Spleen (tissue), 13 donors: ENCODE data around the gene REC8. TPM values are rescaled to one million over a fixed set of nuclear protein-coding genes. Genes with fewer than 3 reads are reported as not detected.

Experiments used
- DNase-seq: peaks from one replicate; pipeline ENCODE4 v3.0.0-alpha.2; 2020
- H3K27ac ChIP-seq, 8 donors: fragments of 200-600 bp; sonication (generic) in 7 of 8; 1 replicate in 4 of 8; 2 replicates in 4 of 8; pipeline versions ENCODE4 v1.5.0 to v1.8.0; 2016 to 2021; ENCODE audit warnings: inconsistent platforms in 4 of 8, mild to moderate bottlenecking in 4 of 8, moderate library complexity in 1 of 8
- H3K27me3 ChIP-seq, 7 donors: fragments of 200-600 bp; sonication (generic) in 6 of 7; replicated peaks in 1 of 7; 1 replicate in 4 of 7; 2 replicates in 3 of 7; pipeline versions ENCODE4 v1.5.0 to v1.8.0; 2016 to 2021; ENCODE audit warnings: inconsistent platforms in 3 of 7, mild to moderate bottlenecking in 1 of 7
- H3K36me3 ChIP-seq, 6 donors: fragments of 200-600 bp; sonication (generic) in 5 of 6; 1 replicate in 4 of 6; 2 replicates in 2 of 6; pipeline versions ENCODE4 v1.5.0 to v1.8.0; 2016 to 2021; ENCODE audit warnings: inconsistent platforms in 2 of 6
- H3K4me1 ChIP-seq, 6 donors: fragments of 200-600 bp; sonication (generic) in 5 of 6; 1 replicate in 3 of 6; 2 replicates in 3 of 6; pipeline versions ENCODE4 v1.5.0 to v1.8.0; 2016 to 2021; ENCODE audit warnings: inconsistent platforms in 3 of 6
- H3K4me3 ChIP-seq, 8 donors: fragments of 200-600 bp; sonication (generic) in 7 of 8; 1 replicate in 4 of 8; 2 replicates in 4 of 8; pipeline versions ENCODE4 v1.5.0 to v1.8.0; 2016 to 2021; ENCODE audit warnings: inconsistent platforms in 4 of 8, mild to moderate bottlenecking in 4 of 8, moderate library complexity in 2 of 8
- H3K9me3 ChIP-seq, 8 donors: fragments of 200-600 bp; sonication (generic) in 7 of 8; 1 replicate in 4 of 8; 2 replicates in 4 of 8; pipeline versions ENCODE4 v1.5.0 to v1.8.0; 2016 to 2021; ENCODE audit warnings: inconsistent platforms in 4 of 8
- CTCF ChIP-seq, 11 experiments: fragments of 200-600 bp in 7 of 11; fragments of 450-650 bp in 4 of 11; sonication (generic) in 4 of 11; IDR thresholded peaks in 8 of 11; conservative IDR thresholded peaks in 3 of 11; 1 replicate in 7 of 11; 2 replicates in 4 of 11; pipeline versions ENCODE4 v1.4.0 to v1.8.0; 2016 to 2021; ENCODE audit warnings: antibody characterized with exemption in 11 of 11, inconsistent platforms in 4 of 11, mild to moderate bottlenecking in 1 of 11
- POLR2A ChIP-seq, 3 donors: fragments of 450-650 bp; IDR thresholded peaks; one replicate each; pipeline ENCODE4 v1.5.1; 2017; ENCODE audit warnings: antibody characterized with exemption in 3 of 3, mild to moderate bottlenecking in 1 of 3
- POLR2AphosphoS5 ChIP-seq, 3 donors: sonication (generic); formaldehyde crosslinking; IDR thresholded peaks; one replicate each; pipeline ENCODE4 v1.5.1; 2017; ENCODE audit warnings: antibody characterized with exemption in 3 of 3
- WGBS, 5 donors: extraction: QIAGEN DNeasy Blood & Tissue Kit in 3 of 5; methylation state at CpG; one replicate each; pipeline versions ENCODE4 v1.1.5 to v1.1.7; 2013 to 2018; 5-methylcytosine and 5-hydroxymethylcytosine counted together
- intact Hi-C: fragments of 100-400 bp; cut with DNase I; formaldehyde crosslinking; loops from one replicate; pipeline ENCODE4 v1.15.0; 2023; ENCODE audit warnings: low total_unique reads
- long read RNA-seq, 2 donors: transcript quantifications; one replicate each; lab custom pipeline, GENCODE V29; 2026
- polyA plus RNA-seq, 3 donors: library from polyadenylated mRNA; stranded (reverse); fragments of 200-250 nt; gene quantifications; one replicate each; pipeline ENCODE4 v1.2.1, GENCODE V29; 2013
- total RNA-seq, 7 donors: library from RNA; depleted of rRNA in 3 of 7; stranded (reverse); fragments of >200 nt in 3 of 7; fragmentation: NEBNext Ultra II Directional in 4 of 7; extraction: Animal tissue kit (Norgen Biotek cat#: 25700) in 4 of 7; gene quantifications; one replicate each; pipeline versions ENCODE4 v1.1.0 to v1.2.1, GENCODE V29; 2016 to 2021
- donor health status: healthy with polysubstance abuse.
- donor health status: DM: no; HTN: no; CAD: no; lungs with moderate emphysema.
- donor health status: DM: no; HTN: no; CAD: no.
- donor health status: Bipolar disorder and iron deficiency.
- donor health status: healthy.
- donor health status: DM: no; HTN: no; CAD: no.
- donor health status: DM: yes; HTN: yes; CAD: no.

REC8 gene, protein sequence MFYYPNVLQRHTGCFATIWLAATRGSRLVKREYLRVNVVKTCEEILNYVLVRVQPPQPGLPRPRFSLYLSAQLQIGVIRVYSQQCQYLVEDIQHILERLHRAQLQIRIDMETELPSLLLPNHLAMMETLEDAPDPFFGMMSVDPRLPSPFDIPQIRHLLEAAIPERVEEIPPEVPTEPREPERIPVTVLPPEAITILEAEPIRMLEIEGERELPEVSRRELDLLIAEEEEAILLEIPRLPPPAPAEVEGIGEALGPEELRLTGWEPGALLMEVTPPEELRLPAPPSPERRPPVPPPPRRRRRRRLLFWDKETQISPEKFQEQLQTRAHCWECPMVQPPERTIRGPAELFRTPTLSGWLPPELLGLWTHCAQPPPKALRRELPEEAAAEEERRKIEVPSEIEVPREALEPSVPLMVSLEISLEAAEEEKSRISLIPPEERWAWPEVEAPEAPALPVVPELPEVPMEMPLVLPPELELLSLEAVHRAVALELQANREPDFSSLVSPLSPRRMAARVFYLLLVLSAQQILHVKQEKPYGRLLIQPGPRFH
- total RNA-seq (10 to 100 TPM; 23.5 to 51.6 (median 38.0) TPM), polyA plus RNA-seq (10 to 100 TPM; 23.6 to 48.0 (median 43.1) TPM)
- long read RNA-seq, donor 1, partial matches to known transcripts: 0 of 2 reads
- long read RNA-seq, donor 1, other reads (novel, unspliced or antisense): 0 of 2 reads
- long read RNA-seq, donor 2, partial matches to known transcripts: 0 of 2 reads
- long read RNA-seq, donor 2, other reads (novel, unspliced or antisense): 0 of 2 reads

DNA sequence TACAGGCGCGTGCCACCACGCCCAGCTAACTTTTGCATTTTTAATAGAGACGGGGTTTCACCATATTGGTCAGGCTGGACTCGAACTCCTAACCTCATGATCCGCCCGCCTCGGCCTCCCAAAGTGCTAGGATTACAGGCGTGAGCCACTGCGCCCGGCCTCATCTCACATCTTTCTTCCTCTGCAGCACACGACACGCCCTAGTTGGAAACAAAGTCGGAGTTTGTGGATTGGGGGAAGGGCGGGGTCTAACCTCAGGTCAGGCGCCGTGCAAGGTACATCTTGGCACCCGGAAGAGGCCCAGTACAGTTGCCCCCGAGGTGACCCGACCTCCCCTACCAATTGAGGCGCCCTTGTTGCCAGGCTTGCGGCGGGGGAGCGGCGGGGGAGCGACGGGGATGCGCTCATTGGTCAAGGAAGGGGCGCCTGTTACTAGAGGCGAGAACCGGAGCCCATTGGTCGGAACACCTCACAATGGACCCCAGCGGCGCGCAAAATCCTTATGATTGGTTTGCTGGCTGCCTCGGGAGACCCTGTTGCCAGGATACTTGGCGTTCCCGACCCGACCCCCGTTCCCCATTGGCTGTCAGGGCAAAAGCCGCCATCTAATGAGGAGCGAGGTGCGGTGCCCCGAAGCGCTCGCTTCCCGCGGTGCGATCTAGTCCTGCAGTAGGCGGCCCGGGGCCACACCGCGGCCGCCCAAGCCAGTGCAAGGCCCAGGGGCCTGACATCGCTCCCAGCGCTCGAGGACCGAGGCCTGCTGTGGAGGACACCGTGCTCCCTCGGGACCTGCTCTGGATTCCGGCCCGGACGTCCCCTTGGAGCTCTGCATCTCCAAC is at the start of gene REC8:
Gene REC8, plus strand, starts transcription at position 659 of the 839 bp plus-strand sequence. CDS start 473 bp downstream, outside the sequence.
- WGBS, 5 donors: 7 to 16% (median 13%) methylated on average over 28 to 63 of the region's 63 CpGs
- peak within 1 kb of the TSS in 6 of 8 donors; percentile 35 to 77 (median 64) for H3K27ac ChIP-seq
- TF ChIP-seq POLR2A (IDR thresholded peaks at IDR 0.05): no peak
- TF ChIP-seq CTCF (IDR thresholded peaks at IDR 0.05 in 8 of 11, conservative IDR thresholded peaks at IDR 0.05 in 3 of 11): no peak
- TF ChIP-seq POLR2AphosphoS5 (IDR thresholded peaks at IDR 0.05): peak; percentile 77 to 90 (median 77)
- no peaks in the 10 kb centered on the region for H3K27me3 ChIP-seq
- peaks cover 6 to 52% (median 31%) of the 10 kb centered on the region in 6 donors for H3K4me1 ChIP-seq
- H3K9me3 ChIP-seq: no peaks in the 10 kb centered on the region
- H3K36me3 ChIP-seq: peaks cover 0 to 86% (median 46%) of the 10 kb centered on the region in 6 donors
- intact Hi-C loops: no loop called here
- H3K4me3 ChIP-seq: peak within 1 kb of the TSS; percentile 34 to 72 (median 49)
- DNase-seq: peak; percentile 94

DNA sequence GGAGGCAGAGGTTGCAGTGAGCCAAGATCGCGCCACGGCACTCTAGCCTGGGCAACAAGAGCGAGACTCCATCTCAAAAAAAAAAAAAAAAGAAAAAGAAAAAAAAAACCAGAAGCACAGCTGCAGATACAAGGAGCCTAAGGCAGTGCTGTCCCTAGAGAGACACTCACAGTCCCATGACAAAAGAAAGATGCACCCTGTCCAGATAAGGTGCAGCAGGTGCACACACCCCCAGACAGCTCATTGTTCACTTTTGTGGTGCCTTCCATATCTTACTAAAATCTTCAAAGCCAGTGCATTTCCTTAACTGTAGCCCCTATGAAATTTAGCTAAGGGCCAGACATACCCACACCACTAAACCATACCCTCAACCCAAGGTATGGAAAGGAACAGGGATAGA is 49.5 kb upstream of the REC8 start:
- TF ChIP-seq POLR2A (IDR thresholded peaks at IDR 0.05) (no peak), POLR2AphosphoS5 (IDR thresholded peaks at IDR 0.05) (no peak), CTCF (IDR thresholded peaks at IDR 0.05 in 8 of 11, conservative IDR thresholded peaks at IDR 0.05 in 3 of 11) (no peak)
- no peak for DNase-seq
- H3K9me3 ChIP-seq: no peaks in the 10 kb centered on the region
- H3K4me1 ChIP-seq: peaks cover 0 to 46% (median 23%) of the 10 kb centered on the region in 6 donors
- intact Hi-C loops: no loop called here
- no peaks in the 10 kb centered on the region for H3K27me3 ChIP-seq
- peaks cover 3 to 79% (median 67%) of the 10 kb centered on the region in 6 donors for H3K36me3 ChIP-seq
- no peak overlapping the region for H3K4me3 ChIP-seq
- H3K27ac ChIP-seq: peak overlapping the region in 4 of 8 donors; percentile 43 to 75 (median 70)
- WGBS, 5 donors: 70 to 90% (median 83%) methylated on average over 4 of the region's 4 CpGs

- TF ChIP-seq CTCF (IDR thresholded peaks at IDR 0.05 in 8 of 11, conservative IDR thresholded peaks at IDR 0.05 in 3 of 11) (no peak), POLR2AphosphoS5 (IDR thresholded peaks at IDR 0.05) (peak in 2 of 3 donors; percentile 19 to 42), POLR2A (IDR thresholded peaks at IDR 0.05) (no peak)
- Histone ChIP-seq H3K4me1 (peaks cover 0 to 46% (median 24%) of the 10 kb centered on the region in 6 donors), H3K27ac (peak overlapping the region in 5 of 8 donors; percentile 43 to 75 (median 67)), H3K27me3 (no peaks in the 10 kb centered on the region), H3K4me3 (no peak overlapping the region), H3K36me3 (peaks cover 0 to 74% (median 64%) of the 10 kb centered on the region in 6 donors), H3K9me3 (no peaks in the 10 kb centered on the region)
- intact Hi-C loops: no loop called here
- peak; percentile 71 for DNase-seq
- 87 to 97% (median 92%) methylated on average over 7 to 8 of the region's 8 CpGs for WGBS, 5 donors
Measured at GRCh38 chr14:24122898-24123297, 49.0 kb upstream of the REC8 start.
